GM12864 (cell line): ENCODE data around the gene DHRS7C.

Experiments
- DNase-seq: peaks from one replicate; pipeline ENCODE4 v3.0.0-alpha.2; 2011; ENCODE audit warnings: low read depth
- H3K4me3 ChIP-seq: 2 replicates; pipeline ENCODE4 v1.5.1; 2011; ENCODE audit warnings: mild to moderate bottlenecking, low read depth, low read length, control low read depth
- CTCF ChIP-seq: IDR thresholded peaks from 2 replicates; pipeline ENCODE4 v1.5.1; 2011; ENCODE audit warnings: low read depth, mild to moderate bottlenecking, moderate library complexity, low read length, control low read depth, inconsistent platforms; ENCODE audit errors: missing control alignments

Gene DHRS7C

GRCh38 chr17:9725575-9725974 lies 65.8 kb downstream of the DHRS7C start:
- no peak for DNase-seq
- H3K4me3 ChIP-seq: no peak overlapping the region
- TF ChIP-seq CTCF: no peak
